DND-41 (cell line): ENCODE measurements around the gene SPATA46.

Experiments used
- EZH2 ChIP-seq: IDR thresholded peaks from 3 replicates; pipeline ENCODE4 v1.6.1; 2012; ENCODE audit warnings: borderline replicate concordance, low read depth, mild to moderate bottlenecking, moderate library complexity, low read length, inconsistent platforms; ENCODE audit not compliant: severe bottlenecking
- TF ChIP-seq, protein P1 (sequence below): IDR thresholded peaks from 2 replicates; pipeline ENCODE4 v1.5.1; 2012; ENCODE audit warnings: borderline replicate concordance, low read length, moderate library complexity, mild to moderate bottlenecking; ENCODE audit not compliant: poor library complexity, severe bottlenecking; ENCODE audit errors: extremely low read depth

DNA sequence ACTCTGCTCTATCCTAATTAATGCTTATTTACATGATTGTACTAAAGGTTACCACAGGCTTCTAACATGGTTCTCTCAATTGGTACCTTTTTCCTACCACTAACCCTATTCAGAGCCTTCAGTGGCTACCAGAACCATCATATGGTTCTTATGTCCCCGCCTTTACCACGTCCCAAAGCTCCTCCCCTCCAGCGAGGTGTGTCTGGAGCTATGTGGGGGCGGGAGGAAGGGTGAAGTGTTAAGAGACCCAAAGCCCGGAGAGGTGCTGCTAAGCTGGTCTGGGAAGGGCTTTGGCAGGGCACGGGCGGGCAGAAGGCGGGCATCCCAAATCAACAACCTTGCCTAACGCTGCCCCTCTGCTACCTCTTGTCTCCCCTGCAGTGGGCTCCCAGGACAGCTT, 10.0 kb downstream of the SPATA46 start:
- TF ChIP-seq, protein P1, sequence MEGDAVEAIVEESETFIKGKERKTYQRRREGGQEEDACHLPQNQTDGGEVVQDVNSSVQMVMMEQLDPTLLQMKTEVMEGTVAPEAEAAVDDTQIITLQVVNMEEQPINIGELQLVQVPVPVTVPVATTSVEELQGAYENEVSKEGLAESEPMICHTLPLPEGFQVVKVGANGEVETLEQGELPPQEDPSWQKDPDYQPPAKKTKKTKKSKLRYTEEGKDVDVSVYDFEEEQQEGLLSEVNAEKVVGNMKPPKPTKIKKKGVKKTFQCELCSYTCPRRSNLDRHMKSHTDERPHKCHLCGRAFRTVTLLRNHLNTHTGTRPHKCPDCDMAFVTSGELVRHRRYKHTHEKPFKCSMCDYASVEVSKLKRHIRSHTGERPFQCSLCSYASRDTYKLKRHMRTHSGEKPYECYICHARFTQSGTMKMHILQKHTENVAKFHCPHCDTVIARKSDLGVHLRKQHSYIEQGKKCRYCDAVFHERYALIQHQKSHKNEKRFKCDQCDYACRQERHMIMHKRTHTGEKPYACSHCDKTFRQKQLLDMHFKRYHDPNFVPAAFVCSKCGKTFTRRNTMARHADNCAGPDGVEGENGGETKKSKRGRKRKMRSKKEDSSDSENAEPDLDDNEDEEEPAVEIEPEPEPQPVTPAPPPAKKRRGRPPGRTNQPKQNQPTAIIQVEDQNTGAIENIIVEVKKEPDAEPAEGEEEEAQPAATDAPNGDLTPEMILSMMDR: no peak
- TF ChIP-seq EZH2: no peak
